K562 (cell line): ENCODE measurements around the gene MLANA. TPM values are rescaled to one million over a fixed set of nuclear protein-coding genes. Genes with fewer than 3 reads are reported as not detected.
A peak's percentile ranks its signal among the peaks of the same experiment; 100 is the strongest.

Source experiments
- ATAC-seq: fragments of 200-7000 bp; cut with Tn5 transposase; 3 replicates; pipeline ENCODE4 v1.9.1; 2020; ENCODE audit warnings: moderate library complexity
- BruUV-seq: library from RNA; stranded (reverse); fragments of 400-500 nt; replicated peaks from 2 replicates; lab custom pipeline; 2021; lab: Mats Ljungman, UMichigan
- CTCF ChIA-PET: fragments of 300-600 bp; formaldehyde crosslinking; extraction: SDS; loops from one replicate; lab custom pipeline; 2021; ENCODE audit warnings: low intra/inter-chr PET ratio; lab: Yijun Ruan, JAX
- POLR2A ChIA-PET: fragments of 300-600, 350-650 bp; sonication (Branson Sonifier 250); formaldehyde crosslinking; extraction: SDS; loops from one replicate; lab custom pipeline; 2021; ENCODE audit warnings: antibody characterized with exemption, inconsistent platforms; lab: Yijun Ruan, JAX
- DNase-seq, 4 experiments: peaks; one replicate each; pipeline versions ENCODE4 v3.0.0 to v3.0.0-alpha.2; 2011 to 2018; ENCODE audit warnings: low spot score in 3 of 4, mixed read lengths in 3 of 4; ENCODE audit errors: extremely low read depth in 1 of 4
- FAIRE-seq: peaks from 2 replicates; lab custom pipeline; 2011; peaks lifted over from hg19 to GRCh38; lab: Jason Lieb, UNC
- H2AFZ ChIP-seq: 2 replicates; pipeline ENCODE4 v1.6.0; 2011; ENCODE audit warnings: low read depth, low read length, control low read depth, inconsistent platforms
- H3K27ac ChIP-seq: fragments of 200-600 bp; 3 replicates; pipeline ENCODE4 v1.8.0; 2011; ENCODE audit warnings: low read depth, mild to moderate bottlenecking, control low read depth, inconsistent platforms, low read length, moderate library complexity, mixed read lengths; ENCODE audit errors: extremely low read depth
- H3K27me3 ChIP-seq, 2 experiments: fragments of 300-600 bp in 1 of 2; 2 replicates in 1 of 2; 3 replicates in 1 of 2; pipeline versions ENCODE4 v1.6.0 to v1.8.0; 2011; ENCODE audit warnings: inconsistent platforms in 2 of 2, low read length in 2 of 2, mild to moderate bottlenecking in 1 of 2, mixed read lengths in 1 of 2, moderate library complexity in 1 of 2; ENCODE audit not compliant: control insufficient read depth in 2 of 2, insufficient read depth in 2 of 2
- H3K36me3 ChIP-seq: fragments of 300-600 bp; 3 replicates; pipeline ENCODE4 v1.8.0; 2011; ENCODE audit warnings: mild to moderate bottlenecking, low read length, inconsistent platforms; ENCODE audit not compliant: control insufficient read depth, insufficient read depth
- H3K4me1 ChIP-seq, 2 experiments: fragments of 200-600 bp in 1 of 2; replicated peaks in 1 of 2; 2 replicates in 1 of 2; 3 replicates in 1 of 2; pipeline versions ENCODE4 v1.5.1 to v1.8.0; 2011; ENCODE audit warnings: inconsistent platforms in 2 of 2, low read length in 2 of 2, mild to moderate bottlenecking in 1 of 2, mixed read lengths in 1 of 2, moderate library complexity in 1 of 2; ENCODE audit not compliant: control insufficient read depth in 2 of 2, insufficient read depth in 2 of 2
- H3K4me2 ChIP-seq: 2 replicates; pipeline ENCODE4 v1.6.1; 2011; ENCODE audit warnings: low read length, control low read depth, inconsistent platforms, mixed read lengths; ENCODE audit not compliant: insufficient read depth
- H3K4me3 ChIP-seq: fragments of 200-600 bp; sonication (generic), shearing (Covaris generic); 2 replicates; pipeline ENCODE4 v1.5.1; 2016; ENCODE audit warnings: control low read depth, inconsistent platforms
- H3K79me2 ChIP-seq: fragments of 200-600 bp; 3 replicates; pipeline ENCODE4 v1.8.0; 2011; ENCODE audit warnings: low read length, inconsistent platforms; ENCODE audit not compliant: control insufficient read depth, insufficient read depth
- H3K9ac ChIP-seq, 2 experiments: 2 replicates each; pipeline versions ENCODE4 v1.6.0 to v1.6.1; 2011; ENCODE audit warnings: low read depth in 2 of 2, low read length in 2 of 2, control low read depth in 1 of 2, inconsistent platforms in 1 of 2, mild to moderate bottlenecking in 1 of 2, mixed read lengths in 1 of 2; ENCODE audit not compliant: insufficient read depth in 1 of 2
- H3K9me1 ChIP-seq: one replicate; pipeline ENCODE4 v1.6.0; 2011; ENCODE audit warnings: inconsistent platforms, mild to moderate bottlenecking, low read length, moderate library complexity; ENCODE audit not compliant: control insufficient read depth, insufficient read depth
- H3K9me3 ChIP-seq: replicated peaks from 2 replicates; pipeline ENCODE4 v1.5.1; 2011; ENCODE audit warnings: low read depth, low read length, inconsistent platforms; ENCODE audit not compliant: control insufficient read depth, insufficient read depth
- H4K20me1 ChIP-seq: replicated peaks from 2 replicates; pipeline ENCODE4 v1.6.1; 2011; ENCODE audit warnings: low read length, inconsistent platforms, mixed read lengths; ENCODE audit not compliant: control insufficient read depth, insufficient read depth
- BCOR ChIP-seq: fragments of 450-650 bp; IDR thresholded peaks from 2 replicates; pipeline ENCODE4 v1.6.1; 2016
- KDM2B ChIP-seq: fragments of 250-450 bp; sonication (Bioruptor Pico); IDR thresholded peaks from 2 replicates; pipeline ENCODE4 v1.8.0; 2021; ENCODE audit warnings: mild to moderate bottlenecking, moderate library complexity
- NFIC ChIP-seq: fragments of 450-650 bp; IDR thresholded peaks from 2 replicates; pipeline ENCODE4 v1.6.1; 2017; ENCODE audit warnings: mild to moderate bottlenecking, inconsistent platforms
- NR2C2 ChIP-seq, 2 experiments: fragments of 200-800 bp in 1 of 2; sonication (Bioruptor generic) in 1 of 2; sonication (generic) in 1 of 2; formaldehyde crosslinking in 1 of 2; IDR thresholded peaks; 2 replicates each; pipeline versions ENCODE4 v1.6.1 to v1.8.0; 2016 to 2022; ENCODE audit warnings: mild to moderate bottlenecking in 1 of 2, missing compliant biosample characterization in 1 of 2, missing genetic modification characterization in 1 of 2, missing genetic modification reagents in 1 of 2
- USF2 ChIP-seq: sonication (generic); formaldehyde crosslinking; IDR thresholded peaks from 2 replicates; pipeline ENCODE4 v1.5.0; 2020; ENCODE audit warnings: missing genetic modification reagents
- WGBS: fragments of 100-300 bp; shearing (Covaris generic); methylation state at CpG from one replicate; pipeline ENCODE4 v1.1.6; 2016; ENCODE audit warnings: low coverage, mixed read lengths; ENCODE audit not compliant: insufficient coverage; ENCODE audit errors: missing lambda C conversion rate; 5-methylcytosine and 5-hydroxymethylcytosine counted together
- in situ Hi-C: fragments of 300-500 bp; cut with MboI; formaldehyde crosslinking; loops from 4 replicates; pipeline ENCODE4 v1.15.0; 2018; ENCODE audit warnings: inconsistent platforms, mixed read lengths
- intact Hi-C: fragments of 100-400 bp; cut with micrococcal nuclease; formaldehyde crosslinking; loops from 2 replicates; pipeline ENCODE4 v1.14.2; 2022
- polyA plus RNA-seq, 8 experiments: library from polyadenylated mRNA; depleted of rRNA in 4 of 8; stranded (reverse) in 5 of 8; unstranded in 3 of 8; fragments of >200 nt; fragmentation: Nextera tagmentation in 2 of 8; fragmentation: Illumina TruSeq in 1 of 8; extraction: Ambion mirVana in 2 of 8; extraction: Trizol in 1 of 8; gene quantifications; 2 replicates each; pipeline versions ENCODE4 v1.2.1 to v1.2.3, GENCODE V29; 2011 to 2014; ENCODE audit warnings: inconsistent platforms in 1 of 8, missing spikeins in 1 of 8
- total RNA-seq, 7 experiments: library from RNA; depleted of rRNA in 6 of 7; stranded (reverse); fragments of >200 nt in 6 of 7; fragmentation: Illumina TruSeq in 2 of 7; extraction: Trizol in 2 of 7; gene quantifications; 2 replicates each; pipeline versions ENCODE4 v1.2.1 to v1.2.3, GENCODE V29; 2011 to 2021; ENCODE audit warnings: low replicate concordance in 1 of 7

MLANA gene
- total and polyA plus RNA-seq, 9 of the 15 experiments (the other 6 are each of a cell fraction or from before 2014, with no cell fraction given), result not detected

- peaks cover 2% of the 10 kb centered on the region for H3K9me1 ChIP-seq
- WGBS, result 53% methylated on average over 3 of the region's 3 CpGs
- intact Hi-C loops, result no loop called here
- TF ChIP-seq BCOR, result no peak
- 0 out of 2 replicates have a peak, but pooled peaks have one; percentile 13 for TF ChIP-seq USF2 (CRISPR knock-in tag)
- no peak for TF ChIP-seq NR2C2 (CRISPR knock-in tag; IDR thresholded peaks at IDR 0.05)
- TF ChIP-seq NR2C2 (tag; IDR thresholded peaks at IDR 0.05), result 0 out of 2 replicates have a peak, but pooled peaks have one; percentile 31
- TF ChIP-seq KDM2B (CRISPR knock-in tag), result no peak
- peak; percentile 86 for TF ChIP-seq NFIC
- ChIA-PET CTCF (interaction anchor here (1.3 kb wide), 1 partner anchor 183 kb away, joined by 3 read pairs; no protein-coding TSS in a partner anchor), POLR2A (no interaction called here)
- FAIRE-seq (no peak), DNase-seq (peak in 1 of 4 experiments; percentile 37), ATAC-seq (no peak)
- H3K4me3 ChIP-seq, result no peak overlapping the region
- no peaks in the 10 kb centered on the region for H4K20me1 ChIP-seq
- H3K9ac ChIP-seq, result no peak overlapping the region
- no peak overlapping the region for H3K27ac ChIP-seq
- H3K27me3 ChIP-seq, result no peaks in the 10 kb centered on the region
- no peak overlapping the region for H3K4me2 ChIP-seq
- in situ Hi-C loops, result no loop called here
- peaks cover 0 to 21% of the 10 kb centered on the region in 2 experiments; a peak in 4 of 5 replicates for H3K4me1 ChIP-seq
- peak overlapping the region; percentile 99 for H2AFZ ChIP-seq
- no peaks in the 10 kb centered on the region for H3K79me2 ChIP-seq
- no TSS peak for BruUV-seq
- H3K9me3 ChIP-seq, result no peaks in the 10 kb centered on the region
- H3K36me3 ChIP-seq, result no peaks in the 10 kb centered on the region
Measured at GRCh38 chr9:5870691-5871090, 20.0 kb upstream of the MLANA start.
